Neuronal stem cell (in vitro differentiated cells): Measurements from ENCODE around the gene ANKRD40CL.

Source experiments
- DNase-seq: peaks from one replicate; pipeline ENCODE4 v3.0.0-alpha.2; 2013; ENCODE audit warnings: low spot score
- H2AFZ ChIP-seq: one replicate; pipeline ENCODE4 v1.6.1; 2013; ENCODE audit warnings: mild to moderate bottlenecking, low read length, inconsistent platforms
- H2AK5ac ChIP-seq: 2 replicates; pipeline ENCODE4 v1.6.1; 2013; ENCODE audit warnings: low read depth, mild to moderate bottlenecking, inconsistent platforms, low read length, moderate library complexity, mixed read lengths
- H2BK120ac ChIP-seq: 2 replicates; pipeline ENCODE4 v1.6.1; 2013; ENCODE audit warnings: low read depth, mild to moderate bottlenecking, inconsistent platforms, low read length, moderate library complexity, mixed read lengths
- H2BK12ac ChIP-seq: one replicate; pipeline ENCODE4 v1.6.1; 2013; ENCODE audit warnings: low read length, inconsistent platforms
- H2BK15ac ChIP-seq: 2 replicates; pipeline ENCODE4 v1.6.1; 2013; ENCODE audit warnings: mild to moderate bottlenecking, low read length, inconsistent platforms, mixed read lengths
- H2BK5ac ChIP-seq: one replicate; pipeline ENCODE4 v1.6.1; 2013; ENCODE audit warnings: inconsistent platforms, mild to moderate bottlenecking, low read length, moderate library complexity
- H3K14ac ChIP-seq: one replicate; pipeline ENCODE4 v1.6.1; 2013; ENCODE audit warnings: low read length, inconsistent platforms
- H3K18ac ChIP-seq: 2 replicates; pipeline ENCODE4 v1.6.1; 2013; ENCODE audit warnings: low read length, inconsistent platforms
- H3K23ac ChIP-seq: 2 replicates; pipeline ENCODE4 v1.6.1; 2013; ENCODE audit warnings: low read depth, mild to moderate bottlenecking, mixed read lengths, low read length, inconsistent platforms; ENCODE audit not compliant: poor library complexity
- H3K27ac ChIP-seq: replicated peaks from 3 replicates; pipeline ENCODE4 v1.5.1; 2013; ENCODE audit warnings: low read length, inconsistent platforms
- H3K27me3 ChIP-seq, 3 experiments: 2 replicates each; pipeline ENCODE4 v1.6.1; 2013; ENCODE audit warnings: low read length in 3 of 3, mild to moderate bottlenecking in 2 of 3, inconsistent platforms in 1 of 3, low read depth in 1 of 3, mixed read lengths in 1 of 3, moderate library complexity in 1 of 3; ENCODE audit not compliant: control insufficient read depth in 3 of 3, insufficient read depth in 3 of 3
- H3K36me3 ChIP-seq, 2 donors: replicated peaks in 1 of 2; 2 replicates each; pipeline ENCODE4 v1.6.1; 2013; ENCODE audit warnings: low read length in 2 of 2; ENCODE audit not compliant: control insufficient read depth in 2 of 2, insufficient read depth in 2 of 2
- H3K4ac ChIP-seq: 2 replicates; pipeline ENCODE4 v1.6.1; 2013; ENCODE audit warnings: inconsistent platforms, mild to moderate bottlenecking, low read length, moderate library complexity
- H3K4me1 ChIP-seq, 2 donors: 1 replicate in 1 of 2; 2 replicates in 1 of 2; pipeline ENCODE4 v1.6.1; 2013; ENCODE audit warnings: low read length in 2 of 2, low read depth in 1 of 2; ENCODE audit not compliant: control insufficient read depth in 2 of 2, insufficient read depth in 1 of 2
- H3K4me2 ChIP-seq: one replicate; pipeline ENCODE4 v1.6.1; 2013; ENCODE audit warnings: mild to moderate bottlenecking, low read length, inconsistent platforms; ENCODE audit not compliant: insufficient read depth, poor library complexity, severe bottlenecking
- H3K4me3 ChIP-seq, 2 donors: 2 replicates each; pipeline ENCODE4 v1.5.1; 2013; ENCODE audit warnings: low read length in 2 of 2, mild to moderate bottlenecking in 2 of 2, inconsistent platforms in 1 of 2, moderate library complexity in 1 of 2
- H3K79me1 ChIP-seq: one replicate; pipeline ENCODE4 v1.6.1; 2013; ENCODE audit warnings: low read depth, mild to moderate bottlenecking, inconsistent platforms, low read length, moderate library complexity
- H3K9ac ChIP-seq: one replicate; pipeline ENCODE4 v1.6.1; 2013; ENCODE audit warnings: mild to moderate bottlenecking, low read depth, low read length, inconsistent platforms; ENCODE audit not compliant: poor library complexity
- H3K9me3 ChIP-seq, 2 donors: replicated peaks in 1 of 2; 2 replicates each; pipeline versions ENCODE3 to v1.6.1; 2013; ENCODE audit warnings: low read length in 2 of 2, mild to moderate bottlenecking in 2 of 2, inconsistent platforms in 1 of 2, low read depth in 1 of 2, mixed read lengths in 1 of 2, moderate library complexity in 1 of 2; ENCODE audit not compliant: control insufficient read depth in 2 of 2, insufficient read depth in 1 of 2
- H4K8ac ChIP-seq: one replicate; pipeline ENCODE4 v1.6.1; 2013; ENCODE audit warnings: low read depth, mild to moderate bottlenecking, inconsistent platforms, low read length, moderate library complexity
- H4K91ac ChIP-seq: one replicate; pipeline ENCODE4 v1.6.1; 2013; ENCODE audit warnings: low read length, low read depth, mild to moderate bottlenecking, inconsistent platforms; ENCODE audit not compliant: poor library complexity
- WGBS, 2 donors: extraction: QIAGEN DNeasy Blood & Tissue Kit; methylation state at CpG; one replicate each; pipeline ENCODE4 v1.1.7; 2013; ENCODE audit warnings: missing lambda C conversion rate in 2 of 2, mixed read lengths in 1 of 2; ENCODE audit not compliant: insufficient read length in 2 of 2, insufficient replicate concordance in 1 of 2; ENCODE audit errors: extremely low coverage in 2 of 2; 5-methylcytosine and 5-hydroxymethylcytosine counted together

ANKRD40CL gene

DNA sequence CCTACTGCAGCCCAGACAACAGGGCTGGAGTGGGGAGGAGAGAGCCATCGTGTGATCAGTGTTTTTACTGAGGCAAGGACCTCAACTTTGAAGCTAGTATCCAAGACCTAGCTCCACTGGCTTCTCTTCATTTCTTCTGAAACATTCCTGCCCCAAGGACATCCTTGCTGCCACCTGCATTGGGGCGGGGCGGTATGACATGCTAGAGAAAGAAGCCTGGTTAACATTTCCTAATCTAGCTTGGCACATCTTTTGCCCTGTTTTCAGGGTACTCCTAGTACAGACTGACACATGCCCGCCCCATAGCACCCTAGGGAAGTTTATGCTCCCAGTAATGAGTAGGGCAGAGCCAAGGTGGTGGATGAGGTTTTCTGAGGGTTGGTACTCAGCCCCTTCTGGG is 17.8 kb upstream of the ANKRD40CL start:
- Histone ChIP-seq H3K23ac (no peak overlapping the region), H2BK12ac (no peak overlapping the region), H3K14ac (no peak overlapping the region), H4K8ac (no peak overlapping the region), H3K36me3 (no peaks in the 10 kb centered on the region), H4K91ac (no peak overlapping the region), H3K27ac (no peak overlapping the region), H2AK5ac (no peak overlapping the region), H3K4me3 (no peak overlapping the region), H3K4ac (no peak overlapping the region), H3K79me1 (no peaks in the 10 kb centered on the region), H2BK120ac (no peak overlapping the region), H2BK5ac (no peak overlapping the region), H3K9ac (no peak overlapping the region), H3K4me2 (no peak overlapping the region), H3K27me3 (no peaks in the 10 kb centered on the region), H2AFZ (no peak overlapping the region), H3K9me3 (no peaks in the 10 kb centered on the region), H3K4me1 (peaks cover 3 to 4% of the 10 kb centered on the region in 2 donors), H3K18ac (peak overlapping the region; percentile 46), H2BK15ac (peak overlapping the region; percentile 77)
- no peak for DNase-seq
- no CpG with 5 or more reads among the region's 4 CpGs for WGBS, 2 donors

DNA sequence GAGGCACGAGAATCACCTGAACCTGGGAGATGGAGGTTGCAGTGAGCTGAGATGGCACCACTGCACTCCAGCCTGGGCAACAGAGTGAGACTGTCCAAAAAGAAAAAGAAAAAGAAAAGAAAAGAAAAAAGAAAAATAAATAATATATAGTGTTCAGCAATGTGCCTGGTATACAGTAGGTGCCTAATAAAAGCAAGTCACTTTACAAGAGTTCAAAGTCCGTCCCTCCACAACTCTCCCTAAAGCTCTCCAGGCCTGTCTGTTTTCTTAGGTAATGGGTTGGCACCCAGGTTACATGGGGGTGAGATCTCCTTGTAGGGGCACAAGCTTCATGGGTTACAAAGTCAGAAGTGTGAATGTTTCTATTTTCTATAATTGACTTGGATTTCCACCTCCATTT is 16.6 kb upstream of the ANKRD40CL start:
- Histone ChIP-seq H3K4me3 (no peak overlapping the region), H3K27ac (no peak overlapping the region), H3K9ac (no peak overlapping the region), H3K18ac (no peak overlapping the region), H3K14ac (no peak overlapping the region), H3K9me3 (no peaks in the 10 kb centered on the region), H3K23ac (no peak overlapping the region), H3K4me1 (peaks cover 1 to 3% of the 10 kb centered on the region in 2 donors), H2BK5ac (no peak overlapping the region), H4K91ac (no peak overlapping the region), H4K8ac (no peak overlapping the region), H3K36me3 (no peaks in the 10 kb centered on the region), H2AFZ (no peak overlapping the region), H3K27me3 (no peaks in the 10 kb centered on the region), H3K4ac (no peak overlapping the region), H2BK12ac (no peak overlapping the region), H3K4me2 (no peak overlapping the region), H2BK15ac (no peak overlapping the region), H2BK120ac (no peak overlapping the region), H3K79me1 (no peaks in the 10 kb centered on the region), H2AK5ac (no peak overlapping the region)
- no CpG with 5 or more reads among the region's 2 CpGs for WGBS, 2 donors
- DNase-seq: no peak

DNA sequence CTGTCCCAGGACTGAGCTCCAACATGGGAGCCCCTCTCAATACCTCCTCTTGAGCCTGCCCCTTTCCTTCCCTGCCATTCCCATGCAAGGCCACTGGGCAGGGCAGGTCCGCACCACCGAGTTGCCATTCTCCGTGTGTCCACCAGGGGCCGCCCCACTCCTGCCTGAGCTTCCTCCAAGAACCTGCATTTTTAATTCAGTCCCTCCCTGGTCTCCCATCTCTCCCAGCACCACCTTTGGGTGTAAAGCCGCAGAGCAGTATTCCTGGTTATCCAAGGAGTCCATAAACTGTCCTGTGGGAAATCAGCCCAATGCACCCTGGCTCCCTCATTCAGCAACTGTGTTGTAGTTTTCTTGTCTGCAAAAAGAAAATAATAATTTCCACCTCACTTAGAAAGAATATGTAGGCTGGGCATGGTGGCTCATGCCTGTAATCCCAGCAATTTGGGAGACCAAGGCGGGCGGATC is 15.9 kb upstream of the ANKRD40CL start:
- Histone ChIP-seq H3K4ac (no peak overlapping the region), H3K79me1 (no peaks in the 10 kb centered on the region), H3K18ac (no peak overlapping the region), H3K4me3 (no peak overlapping the region), H3K14ac (no peak overlapping the region), H3K4me1 (peaks cover 1 to 3% of the 10 kb centered on the region in 2 donors), H3K9me3 (no peaks in the 10 kb centered on the region), H3K36me3 (no peaks in the 10 kb centered on the region), H2BK15ac (no peak overlapping the region), H2BK12ac (no peak overlapping the region), H3K27ac (no peak overlapping the region), H3K23ac (no peak overlapping the region), H3K9ac (no peak overlapping the region), H3K4me2 (no peak overlapping the region), H3K27me3 (no peaks in the 10 kb centered on the region), H2BK120ac (no peak overlapping the region), H2AFZ (peak overlapping the region; percentile 24), H4K91ac (no peak overlapping the region), H2AK5ac (no peak overlapping the region), H2BK5ac (no peak overlapping the region), H4K8ac (no peak overlapping the region)
- peak; percentile 82 for DNase-seq
- WGBS, 2 donors: no CpG with 5 or more reads among the region's 7 CpGs

DNA sequence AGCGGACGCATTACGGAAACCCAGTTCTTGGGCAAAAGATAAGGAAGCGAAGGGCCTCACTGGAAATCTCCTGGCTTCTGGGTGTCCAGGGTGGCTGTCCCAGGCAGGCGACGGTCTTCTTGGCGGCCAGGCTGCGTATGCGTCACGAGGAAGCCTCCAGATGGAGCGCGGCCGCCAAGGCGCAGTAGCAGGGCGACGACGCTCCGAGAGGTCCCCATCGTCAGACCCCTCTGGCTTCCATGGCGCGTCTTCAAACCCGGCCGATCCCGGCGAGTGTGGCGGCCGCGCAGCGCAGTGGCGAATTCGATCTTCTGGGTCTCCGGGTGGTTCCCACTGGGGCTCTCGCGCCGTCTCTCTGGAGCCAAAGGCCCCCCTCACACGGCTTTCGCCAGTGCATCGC is 13.8 kb upstream of the ANKRD40CL start:
- Histone ChIP-seq H3K79me1 (no peaks in the 10 kb centered on the region), H2BK12ac (no peak overlapping the region), H3K4me3 (no peak overlapping the region), H3K4me2 (no peak overlapping the region), H3K4ac (no peak overlapping the region), H3K27me3 (no peaks in the 10 kb centered on the region), H3K18ac (peak overlapping the region; percentile 80), H4K91ac (no peak overlapping the region), H2AFZ (no peak overlapping the region), H2BK120ac (no peak overlapping the region), H3K9ac (peak overlapping the region; percentile 2), H3K9me3 (no peaks in the 10 kb centered on the region), H2BK5ac (no peak overlapping the region), H2AK5ac (no peak overlapping the region), H3K36me3 (no peaks in the 10 kb centered on the region), H3K14ac (no peak overlapping the region), H3K4me1 (no peaks in the 10 kb centered on the region), H3K27ac (no peak overlapping the region), H4K8ac (no peak overlapping the region), H2BK15ac (no peak overlapping the region), H3K23ac (no peak overlapping the region)
- WGBS, 2 donors: no CpG with 5 or more reads among the region's 38 CpGs
- DNase-seq: no peak
